Caco-2 (cell line): ENCODE measurements around the gene CFAP61. TPM values are rescaled to one million over a fixed set of nuclear protein-coding genes. Genes with fewer than 3 reads are reported as not detected.

Experiments used
- BruUV-seq: library from RNA; stranded (reverse); fragments of 400-500 nt; replicated peaks from 2 replicates; lab custom pipeline; 2021; lab: Mats Ljungman, UMichigan
- CTCF ChIA-PET: fragments of 300-600 bp; sonication (Branson Sonifier 250); formaldehyde crosslinking; loops from one replicate; lab custom pipeline; 2022; ENCODE audit warnings: antibody characterized with exemption; lab: Charles Lee
- POLR2A ChIA-PET: fragments of 300-600 bp; sonication (Branson Sonifier 250); formaldehyde crosslinking; loops from one replicate; lab custom pipeline; 2022; ENCODE audit warnings: antibody characterized with exemption; lab: Charles Lee
- DNase-seq, 2 experiments: peaks; one replicate each; pipeline versions ENCODE4 v3.0.0 to v3.0.0-alpha.2; 2020 to 2022
- H3K27me3 ChIP-seq: replicated peaks from 2 replicates; pipeline ENCODE4 v1.6.0; 2011; ENCODE audit warnings: low read length; ENCODE audit not compliant: control insufficient read depth, insufficient read depth
- H3K36me3 ChIP-seq: 2 replicates; pipeline ENCODE4 v1.5.1; 2011; ENCODE audit warnings: low read length; ENCODE audit not compliant: control insufficient read depth, insufficient read depth
- H3K4me1 ChIP-seq: fragments of 250-450 bp; sonication (Bioruptor Pico); 2 replicates; pipeline ENCODE4 v1.5.1; 2020; ENCODE audit warnings: mild to moderate bottlenecking
- H3K4me3 ChIP-seq: 2 replicates; pipeline ENCODE4 v1.5.1; 2011; ENCODE audit warnings: low read depth, mild to moderate bottlenecking, control low read depth, low read length
- H3K9me3 ChIP-seq: fragments of 250-450 bp; sonication (Bioruptor Pico); 2 replicates; pipeline ENCODE4 v1.5.1; 2020; ENCODE audit warnings: mild to moderate bottlenecking, moderate library complexity
- H3K27ac Mint-ChIP-seq: one replicate; pipeline ENCODE4 v1.8.0; 2022; ENCODE audit warnings: mixed read lengths; ENCODE audit not compliant: unreplicated experiment
- H3K27me3 Mint-ChIP-seq: one replicate; pipeline ENCODE4 v1.8.0; 2022; ENCODE audit warnings: mixed read lengths; ENCODE audit not compliant: insufficient read depth, unreplicated experiment
- H3K36me3 Mint-ChIP-seq: one replicate; pipeline ENCODE4 v1.8.0; 2022; ENCODE audit warnings: mild to moderate bottlenecking, mixed read lengths; ENCODE audit not compliant: insufficient read depth, unreplicated experiment
- H3K4me1 Mint-ChIP-seq: one replicate; pipeline ENCODE4 v1.8.0; 2022; ENCODE audit warnings: low read depth, mixed read lengths; ENCODE audit not compliant: unreplicated experiment
- H3K4me3 Mint-ChIP-seq: one replicate; pipeline ENCODE4 v1.8.0; 2022; ENCODE audit warnings: mild to moderate bottlenecking, moderate library complexity, mixed read lengths; ENCODE audit not compliant: unreplicated experiment
- H3K9me3 Mint-ChIP-seq: one replicate; pipeline ENCODE4 v1.8.0; 2022; ENCODE audit warnings: mixed read lengths; ENCODE audit not compliant: unreplicated experiment
- intact Hi-C: fragments of 100-400 bp; cut with micrococcal nuclease; formaldehyde crosslinking; loops from one replicate; pipeline ENCODE4 v1.10.0; 2022; ENCODE audit not compliant: unreplicated experiment
- total RNA-seq: library from RNA; stranded (reverse); gene quantifications from 2 replicates; pipeline ENCODE4 v1.2.3, GENCODE V29; 2022
- TF ChIP-seq, protein P1 (sequence below), 2 experiments: fragments of 200-600 bp in 1 of 2; IDR thresholded peaks; 1 replicate in 1 of 2; 2 replicates in 1 of 2; pipeline versions ENCODE4 v1.5.1 to v1.8.0; 2011 to 2022; ENCODE audit warnings: antibody characterized with exemption in 1 of 2, control low read depth in 1 of 2, inconsistent platforms in 1 of 2, low read depth in 1 of 2, low read length in 1 of 2, mild to moderate bottlenecking in 1 of 2, moderate library complexity in 1 of 2; ENCODE audit not compliant: insufficient read depth in 1 of 2, severe bottlenecking in 1 of 2, unreplicated experiment in 1 of 2

CFAP61 gene
- total RNA-seq, 1 experiment from 2014 or later = not detected

DNA sequence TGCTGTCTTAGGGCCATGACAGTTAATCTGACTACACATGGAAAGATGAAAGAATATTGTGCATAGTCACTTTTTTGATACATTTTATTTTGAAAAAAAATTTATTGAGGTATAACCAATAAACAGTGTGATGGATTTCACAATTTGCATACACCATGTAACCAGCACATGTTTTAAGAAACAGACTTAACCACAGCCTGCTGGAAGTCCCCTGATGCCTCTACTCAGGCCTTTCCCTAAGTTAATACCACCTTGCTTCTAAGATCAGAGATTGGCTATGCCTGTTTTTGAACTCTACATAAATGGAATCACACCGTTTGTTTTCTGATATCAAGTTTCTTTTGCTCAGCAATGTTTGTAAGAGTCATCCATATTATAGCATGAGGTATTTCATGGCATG, 136.3 kb downstream of the CFAP61 start:
- no TSS peak for BruUV-seq
- H3K27me3 Mint-ChIP-seq = peaks cover 3% of the 10 kb centered on the region
- ChIA-PET POLR2A (no interaction called here), CTCF (no interaction called here)
- H3K4me1 Mint-ChIP-seq = peaks cover 6% of the 10 kb centered on the region
- DNase-seq = no peak
- TF ChIP-seq, protein P1, sequence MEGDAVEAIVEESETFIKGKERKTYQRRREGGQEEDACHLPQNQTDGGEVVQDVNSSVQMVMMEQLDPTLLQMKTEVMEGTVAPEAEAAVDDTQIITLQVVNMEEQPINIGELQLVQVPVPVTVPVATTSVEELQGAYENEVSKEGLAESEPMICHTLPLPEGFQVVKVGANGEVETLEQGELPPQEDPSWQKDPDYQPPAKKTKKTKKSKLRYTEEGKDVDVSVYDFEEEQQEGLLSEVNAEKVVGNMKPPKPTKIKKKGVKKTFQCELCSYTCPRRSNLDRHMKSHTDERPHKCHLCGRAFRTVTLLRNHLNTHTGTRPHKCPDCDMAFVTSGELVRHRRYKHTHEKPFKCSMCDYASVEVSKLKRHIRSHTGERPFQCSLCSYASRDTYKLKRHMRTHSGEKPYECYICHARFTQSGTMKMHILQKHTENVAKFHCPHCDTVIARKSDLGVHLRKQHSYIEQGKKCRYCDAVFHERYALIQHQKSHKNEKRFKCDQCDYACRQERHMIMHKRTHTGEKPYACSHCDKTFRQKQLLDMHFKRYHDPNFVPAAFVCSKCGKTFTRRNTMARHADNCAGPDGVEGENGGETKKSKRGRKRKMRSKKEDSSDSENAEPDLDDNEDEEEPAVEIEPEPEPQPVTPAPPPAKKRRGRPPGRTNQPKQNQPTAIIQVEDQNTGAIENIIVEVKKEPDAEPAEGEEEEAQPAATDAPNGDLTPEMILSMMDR (IDR thresholded peaks at IDR 0.05; ENCODE audit: insufficient read depth in 1 of 2, low read depth in 1 of 2, low read length in 1 of 2, severe bottlenecking in 1 of 2, unreplicated experiment in 1 of 2) = no peak
- peaks cover 11% of the 10 kb centered on the region for H3K9me3 Mint-ChIP-seq
- no peak overlapping the region for H3K27ac Mint-ChIP-seq
- no peaks in the 10 kb centered on the region for H3K36me3 ChIP-seq
- no peaks in the 10 kb centered on the region for H3K36me3 Mint-ChIP-seq
- H3K4me1 ChIP-seq = no peaks in the 10 kb centered on the region
- H3K4me3 ChIP-seq = no peak overlapping the region
- no peaks in the 10 kb centered on the region for H3K27me3 ChIP-seq
- no peaks in the 10 kb centered on the region for H3K9me3 ChIP-seq
- intact Hi-C loops = no loop called here
- H3K4me3 Mint-ChIP-seq = no peak overlapping the region

DNA sequence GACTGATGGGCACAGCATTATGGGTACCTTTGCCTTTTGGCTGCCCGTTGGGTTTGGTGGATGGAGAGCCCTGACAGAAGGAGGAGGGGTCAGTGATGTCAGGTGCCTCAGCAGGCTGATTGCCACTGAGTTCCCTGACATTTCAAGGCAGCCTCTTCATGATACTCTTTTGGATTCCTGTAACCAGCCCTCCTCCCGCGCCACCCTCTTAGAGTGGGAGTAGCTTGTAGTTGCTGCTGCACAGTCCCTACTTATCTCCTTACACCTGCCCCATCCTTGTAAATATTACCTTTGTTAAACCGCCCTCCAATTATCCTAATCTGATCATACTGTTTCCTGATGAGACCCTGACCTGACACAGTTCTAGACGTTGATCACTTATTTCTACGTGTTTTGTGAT, 140.0 kb downstream of the CFAP61 start:
- H3K27me3 Mint-ChIP-seq = peaks cover 5% of the 10 kb centered on the region
- no TSS peak for BruUV-seq
- Histone ChIP-seq H3K4me1 (peaks cover 15% of the 10 kb centered on the region), H3K9me3 (no peaks in the 10 kb centered on the region), H3K36me3 (no peaks in the 10 kb centered on the region), H3K27me3 (no peaks in the 10 kb centered on the region), H3K4me3 (no peak overlapping the region)
- CTCF ChIA-PET = no interaction called here
- intact Hi-C loops = no loop called here
- H3K36me3 Mint-ChIP-seq = no peaks in the 10 kb centered on the region
- POLR2A ChIA-PET = no interaction called here
- H3K9me3 Mint-ChIP-seq = peaks cover 10% of the 10 kb centered on the region
- H3K4me3 Mint-ChIP-seq = no peak overlapping the region
- peaks cover 9% of the 10 kb centered on the region for H3K4me1 Mint-ChIP-seq
- DNase-seq = no peak
- no peak overlapping the region for H3K27ac Mint-ChIP-seq
- TF ChIP-seq, protein P1 (IDR thresholded peaks at IDR 0.05; ENCODE audit: insufficient read depth in 1 of 2, low read depth in 1 of 2, low read length in 1 of 2, severe bottlenecking in 1 of 2, unreplicated experiment in 1 of 2) = no peak

DNA sequence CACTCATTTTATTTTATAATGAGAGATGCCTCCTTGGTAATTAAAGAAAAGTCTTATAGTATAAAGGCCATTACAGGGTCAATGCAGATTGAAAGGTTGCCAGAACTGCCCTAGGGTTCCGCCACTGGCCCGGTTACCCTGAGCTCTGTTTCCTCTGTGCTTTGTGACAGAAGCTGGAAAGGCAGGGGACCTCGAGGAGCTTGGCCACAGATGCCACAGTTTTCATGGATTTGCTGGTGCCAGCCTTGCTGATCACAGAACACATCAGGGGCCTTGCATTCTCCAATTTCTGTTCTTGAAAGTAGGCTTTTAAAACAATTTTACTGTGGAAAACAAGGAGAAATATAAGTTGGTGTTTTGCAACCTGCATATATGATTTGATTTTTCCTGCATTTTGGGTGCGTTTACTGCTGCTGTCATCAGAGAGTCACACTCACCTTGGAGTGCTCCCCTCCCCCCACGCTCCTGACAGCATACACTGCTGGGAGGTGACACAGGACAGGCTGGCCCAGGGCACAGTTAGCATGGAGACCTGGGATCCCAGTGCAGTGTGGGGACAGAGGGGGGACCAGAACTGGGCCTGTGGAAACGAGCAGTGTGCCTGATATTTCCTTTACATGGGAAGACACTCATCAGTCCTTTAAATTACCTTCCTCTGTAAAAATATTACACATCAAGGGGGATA, 142.8 kb downstream of the CFAP61 start:
- CTCF ChIA-PET = no interaction called here

More for the DNA sequence above, 142.8 kb downstream of the CFAP61 start:
- no TSS peak for BruUV-seq
- no peak overlapping the region for H3K4me3 ChIP-seq
- intact Hi-C loops = no loop called here
- peaks cover 5% of the 10 kb centered on the region for H3K27me3 Mint-ChIP-seq
- peaks cover 10% of the 10 kb centered on the region for H3K9me3 Mint-ChIP-seq
- H3K4me3 Mint-ChIP-seq = no peak overlapping the region
- no peaks in the 10 kb centered on the region for H3K9me3 ChIP-seq
- H3K4me1 Mint-ChIP-seq = peaks cover 16% of the 10 kb centered on the region
- no peaks in the 10 kb centered on the region for H3K36me3 ChIP-seq
- no peak for DNase-seq
- POLR2A ChIA-PET = no interaction called here
- H3K27me3 ChIP-seq = no peaks in the 10 kb centered on the region
- no peak overlapping the region for H3K27ac Mint-ChIP-seq
- TF ChIP-seq, protein P1 (IDR thresholded peaks at IDR 0.05; ENCODE audit: insufficient read depth in 1 of 2, low read depth in 1 of 2, low read length in 1 of 2, severe bottlenecking in 1 of 2, unreplicated experiment in 1 of 2) = no peak
- H3K4me1 ChIP-seq = peaks cover 17% of the 10 kb centered on the region
- H3K36me3 Mint-ChIP-seq = no peaks in the 10 kb centered on the region
